Pons (tissue), 1 donor: ENCODE results near the gene TTC23L.
A peak's percentile ranks its signal among the peaks of the same experiment; 100 is the strongest.

ENCODE experiments used
- DNase-seq: peaks from one replicate; pipeline ENCODE4 v3.0.0-alpha.2; 2016; ENCODE audit warnings: low spot score

Gene TTC23L

DNA sequence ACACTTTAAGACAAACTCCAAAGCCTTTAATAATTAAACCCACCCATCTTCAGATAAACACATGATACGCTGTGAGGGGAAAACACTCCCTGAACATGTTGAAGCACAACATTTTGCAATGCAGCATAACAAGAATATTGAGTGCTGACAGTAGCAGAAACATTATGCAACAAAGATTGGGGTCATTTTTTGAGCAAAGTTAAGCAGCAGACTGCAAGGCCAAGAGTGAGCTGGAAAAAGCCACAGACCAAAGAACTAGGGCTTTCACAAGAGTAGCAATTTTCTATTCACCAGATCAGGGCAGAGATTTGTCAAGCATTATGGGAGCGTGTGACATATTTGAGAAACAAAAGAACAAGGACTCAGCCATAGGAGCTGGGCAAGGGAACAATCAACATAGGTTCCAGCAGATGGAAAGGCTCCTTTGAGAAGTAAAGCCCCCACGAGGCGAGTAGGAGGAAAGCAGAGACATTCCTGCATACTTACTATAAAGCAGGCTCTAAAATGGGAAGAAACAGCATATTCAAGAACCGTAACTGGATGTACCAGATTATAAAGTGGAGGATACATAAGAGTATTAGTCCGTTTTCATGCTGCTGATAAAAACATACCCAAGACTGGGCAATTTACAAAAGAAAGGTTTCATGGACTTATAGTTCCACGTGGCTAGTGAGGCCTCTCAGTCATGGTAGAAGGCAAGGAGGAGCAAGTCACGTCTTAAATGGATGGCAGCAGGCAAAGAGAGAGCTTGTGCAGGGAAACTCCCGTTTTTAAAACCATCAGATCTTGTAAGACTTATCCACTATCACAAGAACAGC lies 4.8 kb upstream of the TTC23L start:
- peak; percentile 30 for DNase-seq

DNA sequence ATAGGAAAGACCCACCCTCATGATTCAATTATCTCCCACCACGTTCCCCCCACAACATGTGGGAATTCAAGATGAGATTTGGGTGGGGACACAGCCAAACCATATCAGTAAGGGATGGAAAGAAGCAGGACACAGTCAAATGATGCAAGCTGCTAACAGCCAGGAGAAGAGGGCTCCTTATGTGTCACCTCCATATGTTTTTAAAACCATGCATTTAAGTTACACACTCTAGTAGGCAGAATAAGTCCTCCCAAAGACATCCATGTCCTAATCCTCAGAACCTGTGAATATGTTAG lies 4.2 kb upstream of the TTC23L start:
- no peak for DNase-seq

DNA sequence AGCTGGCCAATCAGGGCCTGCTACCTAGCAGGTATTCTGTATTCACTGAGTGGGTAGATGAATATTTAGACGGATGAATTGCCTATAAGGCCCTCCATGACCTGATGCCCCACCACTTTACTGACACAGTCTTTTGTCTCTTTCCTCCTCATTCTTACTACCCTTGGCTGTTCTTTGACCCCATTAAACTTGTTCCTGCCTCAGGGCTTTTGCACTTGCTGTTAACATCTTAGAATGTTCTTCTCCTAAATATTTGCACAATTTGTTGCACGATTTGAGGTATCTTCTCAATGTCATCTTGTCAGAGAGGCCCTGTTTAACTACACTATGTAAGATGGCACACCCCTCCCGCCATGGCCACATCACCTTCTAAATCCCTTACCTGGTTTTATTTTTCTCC lies 3.3 kb upstream of the TTC23L start:
- no peak for DNase-seq

DNA sequence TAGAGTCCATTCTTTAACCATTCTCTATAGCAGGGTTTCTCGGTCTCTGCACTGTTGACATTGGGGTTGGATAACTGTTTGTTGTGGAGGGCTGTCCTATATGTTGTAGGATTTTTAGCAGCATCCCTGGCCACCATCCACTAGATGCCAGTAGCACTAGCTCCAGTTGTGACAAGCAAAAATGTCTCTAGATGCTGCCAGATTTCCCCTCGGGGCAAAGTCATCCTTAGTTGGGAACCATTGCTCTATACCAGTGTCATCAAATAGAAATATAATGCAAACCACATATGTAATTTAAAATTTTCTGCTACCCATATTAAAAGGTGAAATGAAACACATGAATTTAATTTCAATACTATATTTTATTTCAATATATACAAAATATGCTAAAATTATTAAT lies 2.9 kb downstream of the TTC23L start:
- no peak for DNase-seq

DNA sequence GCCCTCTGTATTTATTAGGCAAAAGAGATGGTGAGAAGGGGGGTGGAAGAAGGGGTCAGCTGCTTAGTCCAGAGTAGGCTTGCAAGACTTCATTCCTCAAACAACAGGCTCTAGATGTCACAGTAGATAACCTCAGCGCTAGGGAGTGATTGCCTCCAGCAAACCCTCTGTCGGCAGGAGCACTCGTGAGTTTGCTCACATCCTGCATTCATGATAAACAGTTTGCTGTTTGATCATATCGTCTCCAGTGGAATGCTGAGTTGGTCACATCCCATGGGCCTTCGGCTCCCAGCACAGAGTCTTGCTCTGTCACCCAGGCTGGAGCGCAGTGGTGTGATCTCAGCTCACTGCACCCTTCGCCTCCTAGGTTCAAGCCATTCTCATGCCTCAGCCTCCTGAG lies 3.6 kb downstream of the TTC23L start:
- no peak for DNase-seq

DNA sequence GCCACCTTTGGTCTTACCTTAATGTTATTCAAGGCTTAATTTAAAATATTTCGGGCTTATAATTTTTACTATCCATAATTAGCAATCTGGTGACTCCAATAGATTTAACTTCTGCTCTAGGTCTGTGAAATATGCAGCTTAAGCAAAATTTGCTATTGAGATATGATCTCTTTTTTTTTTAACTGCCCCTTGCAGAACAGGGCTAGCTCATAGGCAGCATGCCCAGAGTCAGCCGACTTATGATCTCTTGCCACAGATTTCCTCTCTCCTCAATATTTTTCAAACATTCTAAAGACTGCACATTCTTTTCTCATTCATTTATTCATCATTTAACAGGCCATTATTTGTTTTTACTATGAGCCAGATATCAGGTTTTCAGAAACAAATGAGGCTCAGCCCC lies 4.5 kb downstream of the TTC23L start:
- no peak for DNase-seq

DNA sequence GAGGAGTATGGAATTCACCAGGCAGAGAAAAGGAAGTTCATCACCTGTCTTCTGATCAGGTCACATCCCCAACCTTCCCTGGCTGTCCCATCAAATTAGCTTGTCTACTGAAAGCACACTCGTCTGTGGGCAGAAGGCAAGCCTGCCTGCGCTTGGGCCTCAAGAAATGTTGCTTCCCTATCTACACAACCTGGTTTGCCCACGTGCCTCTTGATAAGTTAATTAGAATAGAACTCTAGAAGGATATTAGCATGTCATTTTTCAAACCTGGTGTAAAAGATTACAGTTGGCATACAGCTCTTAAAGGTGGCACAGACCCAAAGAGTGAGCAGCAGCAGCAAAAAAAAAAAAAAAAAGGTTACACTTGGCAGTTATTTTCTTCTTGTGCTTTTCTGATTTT lies 5.1 kb downstream of the TTC23L start:
- no peak for DNase-seq

DNA sequence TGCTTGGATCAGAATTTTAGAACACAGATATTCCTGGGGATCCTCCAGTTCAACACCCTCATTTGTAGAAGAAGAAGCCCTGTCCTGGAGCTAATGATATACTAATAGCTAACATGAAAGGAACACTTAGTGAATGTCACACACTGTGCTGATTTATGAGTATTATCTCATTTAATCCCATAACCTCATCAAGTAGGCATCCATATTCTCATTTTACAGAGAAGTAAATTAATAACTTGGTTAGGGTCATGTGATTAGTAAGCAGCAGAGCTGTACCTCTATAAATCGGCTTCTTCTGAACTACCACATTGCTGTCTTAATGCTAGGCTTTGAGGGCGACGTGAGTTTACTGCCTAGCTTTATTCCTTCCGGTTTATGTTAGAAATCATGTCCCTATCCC lies 6.0 kb downstream of the TTC23L start:
- DNase-seq = no peak

DNA sequence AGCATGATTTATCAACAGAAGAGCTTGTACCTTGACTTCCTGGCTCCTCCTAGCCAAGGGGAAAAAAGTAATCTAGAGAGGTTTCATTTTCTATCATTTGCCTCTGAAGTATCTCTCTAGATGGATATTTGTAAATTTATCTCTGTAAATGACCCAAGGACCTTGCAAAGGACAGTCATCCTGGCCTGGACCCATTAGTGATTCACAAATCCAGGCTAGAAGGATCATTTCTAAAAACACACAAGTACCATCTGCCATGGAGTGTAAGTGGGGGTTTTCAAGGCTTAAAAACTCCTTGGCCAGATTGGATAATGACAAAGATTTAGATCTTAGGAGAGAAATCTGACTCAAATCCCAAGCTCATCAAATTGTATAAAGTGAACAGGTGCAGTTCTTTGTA lies 8.1 kb downstream of the TTC23L start:
- peak; percentile 19 for DNase-seq

DNA sequence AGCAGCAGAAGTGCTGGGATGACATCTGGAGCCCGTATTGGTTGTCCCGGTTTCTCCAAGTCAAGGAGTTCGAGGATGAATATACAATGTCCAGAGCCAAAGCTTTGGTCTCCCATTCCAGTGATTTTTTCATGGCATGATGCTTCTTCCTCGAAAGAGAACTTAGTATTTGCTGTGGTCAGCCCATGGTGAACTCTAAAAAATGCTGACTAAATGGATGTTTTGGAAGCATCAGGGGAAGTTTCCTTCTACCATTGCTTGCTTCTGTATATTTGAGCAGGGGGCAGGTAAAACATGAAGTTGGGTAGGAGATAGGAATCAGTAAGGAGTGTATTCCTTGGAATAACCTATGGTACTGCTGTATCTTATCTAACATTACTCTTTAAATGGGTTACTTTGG lies 8.6 kb downstream of the TTC23L start:
- no peak for DNase-seq

DNA sequence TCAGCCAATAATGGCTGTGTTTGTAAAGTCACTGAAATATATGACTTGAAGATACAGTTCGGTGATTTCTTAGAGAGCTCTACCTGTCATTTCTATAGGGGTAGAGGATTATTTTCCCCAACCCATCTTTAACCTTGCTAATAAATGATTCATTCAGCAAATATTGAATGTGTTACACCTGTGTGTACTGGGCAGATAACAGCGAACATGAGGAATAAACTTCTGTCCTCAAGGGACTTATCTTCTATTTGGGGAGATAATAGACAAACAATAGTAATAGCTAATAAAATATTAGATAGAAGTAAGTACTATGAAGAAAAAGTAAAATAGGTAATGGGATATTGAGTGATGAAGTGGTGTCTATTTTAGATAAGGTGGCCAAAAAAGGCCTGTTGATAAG lies 9.3 kb downstream of the TTC23L start:
- DNase-seq = no peak

DNA sequence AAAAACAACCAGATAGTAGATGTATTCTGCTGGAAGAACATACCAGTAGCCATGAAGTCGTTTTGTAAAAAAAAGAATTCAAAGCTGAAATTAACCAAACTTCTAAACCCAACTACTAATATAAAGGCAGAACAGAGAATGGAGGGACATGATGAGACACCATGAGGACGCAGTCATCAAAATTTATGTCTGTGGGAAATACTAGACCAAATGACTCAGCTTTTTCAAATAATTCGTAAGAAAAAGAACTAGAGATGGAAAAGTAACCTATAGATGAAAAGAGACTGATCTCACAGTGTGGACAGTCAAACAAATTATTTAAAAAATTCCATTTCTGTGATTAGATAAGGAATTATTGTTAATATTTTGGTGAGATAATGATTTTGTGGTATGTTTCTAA lies 10.3 kb downstream of the TTC23L start:
- no peak for DNase-seq

DNA sequence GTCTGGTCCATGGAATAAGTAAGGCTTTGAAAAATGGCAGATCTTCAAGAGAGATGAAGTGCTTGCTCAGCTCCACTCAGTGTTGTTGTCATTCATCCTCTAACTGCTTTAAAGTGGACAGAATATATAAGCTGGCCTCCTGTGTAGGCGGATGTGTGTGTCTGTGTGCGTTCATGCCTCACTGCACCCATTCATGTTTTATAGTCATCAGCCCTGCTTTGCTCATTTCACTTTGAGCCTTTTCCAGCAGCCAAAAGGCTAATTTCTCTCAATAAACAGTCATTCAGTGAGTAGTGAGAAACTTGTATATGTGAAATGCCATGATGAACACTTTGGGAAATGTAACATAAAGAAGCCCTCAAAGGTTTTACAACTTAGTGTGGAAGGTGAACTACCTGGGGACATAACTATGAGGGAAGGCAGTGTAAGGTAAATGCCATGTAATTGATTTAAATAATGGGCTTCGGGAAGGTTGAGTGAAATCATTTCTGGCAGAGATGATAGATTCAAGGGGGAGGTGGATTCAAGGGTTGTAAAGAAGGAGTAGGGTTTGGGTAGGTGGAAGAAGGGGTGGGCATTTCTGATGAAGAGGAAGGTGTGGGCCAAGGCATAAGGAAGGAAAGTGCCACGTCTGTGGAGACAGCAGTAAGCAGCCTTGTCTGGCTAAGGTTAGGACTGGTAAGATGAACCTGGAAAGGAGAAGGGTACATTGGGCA lies 15.7 kb downstream of the TTC23L start:
- no peak for DNase-seq

DNA sequence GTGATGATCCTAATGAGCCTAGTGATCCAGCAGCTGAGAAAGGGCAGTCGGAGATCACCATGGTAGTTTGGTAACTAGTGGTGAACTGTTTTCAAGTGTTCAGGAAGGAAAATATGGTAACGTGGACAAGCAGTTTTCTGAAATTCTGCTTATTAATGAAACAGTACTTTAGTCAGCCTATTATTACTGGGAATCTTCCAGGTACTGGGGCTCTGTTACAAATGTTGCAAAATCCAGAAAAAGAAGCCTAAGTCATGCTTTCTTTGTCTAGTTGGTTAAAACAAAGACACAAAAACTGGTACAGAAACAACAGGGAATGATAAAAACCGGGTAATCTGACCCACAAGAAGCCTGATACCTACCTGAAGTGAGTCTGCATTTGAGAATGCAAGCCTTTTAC lies 18.2 kb downstream of the TTC23L start:
- no peak for DNase-seq

DNA sequence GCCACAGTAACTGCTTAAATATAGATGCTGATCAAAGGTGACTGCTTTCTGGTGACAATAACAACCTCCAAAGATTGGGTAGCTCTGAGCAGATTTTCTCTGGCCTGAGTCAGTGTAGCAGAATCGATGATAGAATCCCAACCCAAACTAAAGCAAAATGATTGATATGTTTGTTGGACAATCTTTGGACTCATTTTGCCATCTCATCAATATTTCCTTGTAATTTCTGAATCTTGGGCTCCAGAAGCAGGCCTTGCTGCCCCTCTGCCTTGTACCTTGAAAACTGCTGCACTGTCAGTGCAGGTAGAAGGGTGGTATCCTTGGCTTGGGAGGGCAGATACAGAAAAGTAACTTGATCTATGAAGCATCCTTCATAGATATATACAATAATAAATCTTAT lies 18.9 kb downstream of the TTC23L start:
- DNase-seq = no peak

DNA sequence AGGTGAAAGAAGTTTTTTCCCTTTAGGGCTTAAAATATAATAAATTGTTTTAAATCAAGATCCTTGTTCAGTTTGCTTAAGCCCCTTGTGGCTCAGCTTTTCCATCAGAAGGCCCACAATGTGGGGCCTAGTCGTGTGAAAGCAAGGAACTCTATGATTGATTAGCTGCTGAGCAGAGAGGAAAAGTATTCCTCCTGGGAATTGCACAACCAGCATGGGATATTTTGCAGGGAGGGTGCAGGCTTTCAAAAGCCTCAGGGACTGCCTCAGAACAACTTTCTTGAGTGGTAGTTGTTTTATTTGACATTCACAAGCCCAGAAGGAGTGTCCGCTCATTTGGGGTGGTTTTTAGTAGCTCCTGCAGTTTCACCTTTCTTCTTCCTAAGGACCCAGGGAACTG lies 19.8 kb downstream of the TTC23L start:
- DNase-seq = no peak

DNA sequence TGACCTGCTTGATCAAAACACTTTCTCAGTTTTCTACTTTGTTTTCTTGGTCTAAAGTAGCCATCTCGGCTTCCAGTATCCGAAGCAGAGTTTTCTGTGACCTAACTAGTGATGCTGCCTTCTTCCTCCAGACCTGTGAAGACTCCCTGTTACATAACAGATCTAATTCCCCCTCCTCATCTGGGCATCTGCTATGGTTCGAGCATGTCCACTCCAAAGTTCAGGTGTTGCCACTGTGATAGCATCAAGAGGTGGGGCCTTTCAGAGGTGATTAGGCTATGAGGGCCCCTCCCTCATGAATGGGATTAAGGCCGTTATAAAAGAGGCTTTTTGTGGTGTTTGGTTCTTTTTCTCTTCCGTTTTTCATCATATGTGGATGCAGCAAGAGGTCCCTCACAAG lies 20.3 kb downstream of the TTC23L start:
- DNase-seq = no peak

DNA sequence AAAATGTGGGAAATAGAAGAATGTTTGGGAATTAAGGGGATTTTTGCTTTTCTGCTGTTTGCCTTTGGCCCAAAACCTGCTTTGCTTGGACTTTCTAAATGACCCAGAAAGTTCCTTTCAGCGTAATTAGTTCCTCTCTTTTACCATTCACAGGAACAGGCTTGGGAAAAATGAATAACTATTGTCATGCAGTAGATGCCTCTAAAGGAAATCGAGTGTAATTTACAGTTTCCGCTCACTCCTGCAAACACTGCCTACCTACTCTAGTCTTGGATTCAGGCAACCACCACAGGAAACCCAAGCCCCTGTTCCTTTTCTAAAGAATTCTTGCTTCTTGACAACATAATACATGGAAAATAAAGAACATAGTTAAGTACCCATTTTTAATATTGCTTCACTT lies 25.0 kb downstream of the TTC23L start:
- no peak for DNase-seq

DNA sequence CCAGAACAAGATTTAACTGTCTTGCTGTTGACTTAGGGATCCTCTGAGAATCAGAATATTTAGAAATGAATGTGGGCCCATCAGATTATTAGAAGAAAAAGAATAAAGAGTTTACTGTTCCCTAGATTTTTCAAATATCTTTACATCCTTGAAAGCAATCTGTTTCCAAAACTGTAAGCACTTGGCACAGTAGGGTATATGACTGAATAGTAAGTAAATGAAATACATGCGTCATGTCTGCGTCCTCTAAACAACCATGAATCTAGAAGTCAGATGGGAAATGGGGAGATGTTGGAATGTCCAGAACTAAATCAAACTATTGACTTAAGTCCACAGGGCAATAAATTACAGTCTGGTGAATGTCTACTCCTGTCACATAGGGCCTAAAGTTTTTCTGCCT lies 26.1 kb downstream of the TTC23L start:
- no peak for DNase-seq

DNA sequence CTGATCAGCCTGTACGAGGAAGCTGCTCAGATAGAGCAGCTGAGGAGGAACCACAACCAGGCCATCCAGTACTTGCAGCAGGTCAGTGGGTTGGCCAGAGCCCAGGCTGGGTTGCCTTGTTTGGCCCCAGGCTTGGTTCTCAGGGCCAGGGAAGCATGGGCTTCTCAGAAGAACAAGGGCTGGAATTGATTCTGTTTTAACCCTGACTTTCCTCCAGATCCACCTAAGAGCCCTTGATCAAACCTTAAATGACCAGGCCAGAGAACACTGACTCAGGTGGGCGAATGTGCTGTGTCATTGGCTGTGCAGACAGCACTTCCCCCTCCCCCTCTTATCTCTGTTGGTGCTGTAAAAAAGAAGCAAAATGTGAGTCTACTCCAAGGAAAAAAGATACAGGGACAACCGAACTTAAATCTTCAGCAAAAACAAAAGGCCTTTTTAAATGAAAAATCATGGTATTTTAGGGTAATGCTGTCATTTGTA lies 28.1 kb downstream of the TTC23L start:
- peak; percentile 29 for DNase-seq

DNA sequence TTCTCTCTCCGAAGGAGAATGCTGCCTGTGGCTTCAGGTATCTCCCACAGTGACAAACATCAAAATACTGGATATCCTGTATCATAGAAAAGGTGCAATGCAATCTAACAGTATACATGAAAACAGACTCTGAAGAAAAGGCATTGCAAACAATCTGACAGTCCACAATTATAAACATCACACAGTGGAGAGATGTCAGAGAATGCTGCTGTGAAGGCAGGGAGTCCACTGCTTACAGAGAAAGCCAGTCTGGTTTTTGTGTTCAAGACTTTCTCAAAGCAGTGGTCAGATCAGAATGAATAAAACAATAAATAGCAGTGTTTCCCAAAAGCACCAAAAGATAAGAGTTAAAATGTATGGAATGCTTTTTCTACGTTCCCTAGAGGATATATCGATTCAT lies 28.7 kb downstream of the TTC23L start:
- DNase-seq = peak; percentile 62

DNA sequence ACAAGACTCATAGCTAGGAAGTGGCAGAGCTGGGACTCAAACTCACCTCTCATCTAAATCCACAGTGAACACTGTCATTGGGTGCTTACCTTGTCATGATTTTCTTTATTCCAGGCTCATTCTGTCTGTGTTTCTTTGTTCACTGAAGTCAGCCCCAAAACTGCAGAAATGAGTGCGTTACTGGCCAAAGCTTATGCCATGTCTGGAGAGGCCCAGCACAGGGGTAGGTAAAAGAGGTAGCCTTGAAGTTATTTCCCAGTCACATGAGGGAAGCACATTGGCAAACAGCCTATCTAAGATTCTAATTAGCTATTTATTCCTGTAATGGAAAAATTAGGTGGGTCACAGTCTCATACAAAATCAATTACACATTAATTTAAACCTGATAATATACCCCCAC lies 29.8 kb downstream of the TTC23L start:
- DNase-seq = peak; percentile 60

DNA sequence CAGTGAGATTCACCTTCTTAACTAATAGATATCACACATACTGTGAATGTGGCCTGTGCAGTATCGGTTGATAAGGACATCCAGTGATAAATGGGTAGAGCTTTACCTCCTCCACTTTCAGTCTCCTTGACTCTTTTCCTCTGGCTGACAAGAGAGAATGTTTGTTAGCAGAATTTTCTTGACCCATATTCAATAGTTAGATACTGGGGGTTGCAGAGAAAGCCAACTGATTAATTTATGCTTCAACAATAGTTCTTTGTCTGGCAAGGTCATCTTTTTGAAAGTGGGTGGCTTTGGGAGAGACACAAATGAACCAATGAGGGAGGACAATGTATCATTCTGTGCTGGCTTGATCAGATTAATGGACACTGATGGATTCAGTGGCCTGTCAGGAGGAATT lies 30.3 kb downstream of the TTC23L start:
- DNase-seq = peak; percentile 92

DNA sequence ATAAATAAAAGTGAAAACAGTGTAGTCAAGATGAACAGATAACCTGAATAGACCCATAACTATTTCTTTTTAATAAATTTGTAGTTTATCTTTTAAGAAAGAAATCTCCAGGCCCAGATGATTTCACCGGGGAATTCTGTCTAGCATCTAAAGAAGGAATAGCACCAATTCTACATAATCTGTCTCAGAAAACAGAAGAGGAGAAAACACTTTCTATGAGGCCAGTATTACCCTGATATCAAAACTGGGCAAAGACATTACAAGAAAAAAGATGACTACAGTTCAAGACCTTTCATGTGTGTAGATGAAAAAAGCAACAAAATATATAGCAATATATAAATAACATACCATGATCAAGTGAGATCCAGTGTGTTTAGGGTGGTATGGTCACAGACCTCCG lies 31.4 kb downstream of the TTC23L start:
- no peak for DNase-seq
